ENCODE results near the gene PALM2AKAP2.

DNA sequence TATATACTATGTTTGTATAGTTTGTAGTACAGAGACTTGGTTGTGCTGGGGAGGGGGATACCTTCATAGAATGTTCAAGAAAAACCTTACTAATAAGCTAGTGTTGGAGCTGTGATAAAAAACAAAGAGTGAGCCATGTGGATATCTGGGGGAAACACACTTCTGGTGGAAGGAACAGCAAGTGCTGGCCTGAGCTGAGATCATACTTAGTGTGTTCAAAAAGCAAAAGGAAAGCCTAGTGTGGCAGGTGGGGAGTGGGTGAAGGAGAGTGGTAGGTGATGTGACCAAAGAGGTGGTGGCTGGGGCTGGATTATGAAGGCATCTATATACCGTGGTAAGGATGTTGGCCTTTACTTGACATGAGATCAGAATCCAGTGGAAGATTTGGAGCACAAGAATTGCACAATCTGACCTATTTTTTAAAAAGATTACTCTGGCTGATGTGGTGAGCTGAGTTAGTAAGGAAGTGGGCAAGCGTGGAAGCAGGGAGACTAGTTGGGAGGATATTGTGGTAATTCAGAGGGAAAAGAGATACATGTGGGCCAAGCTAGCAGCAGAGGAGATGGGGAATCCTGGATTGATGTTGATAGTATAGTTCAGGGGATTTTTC, 26.6 kb downstream of the PALM2AKAP2 start:
- TF ChIP-seq SPI1 (IDR thresholded peaks at IDR 0.05; ENCODE audit: borderline replicate concordance, low read depth) (no peak), POLR2AphosphoS5 (IDR thresholded peaks at IDR 0.05; ENCODE audit: low read depth) (no peak)
- TF ChIP-seq, protein P1, sequence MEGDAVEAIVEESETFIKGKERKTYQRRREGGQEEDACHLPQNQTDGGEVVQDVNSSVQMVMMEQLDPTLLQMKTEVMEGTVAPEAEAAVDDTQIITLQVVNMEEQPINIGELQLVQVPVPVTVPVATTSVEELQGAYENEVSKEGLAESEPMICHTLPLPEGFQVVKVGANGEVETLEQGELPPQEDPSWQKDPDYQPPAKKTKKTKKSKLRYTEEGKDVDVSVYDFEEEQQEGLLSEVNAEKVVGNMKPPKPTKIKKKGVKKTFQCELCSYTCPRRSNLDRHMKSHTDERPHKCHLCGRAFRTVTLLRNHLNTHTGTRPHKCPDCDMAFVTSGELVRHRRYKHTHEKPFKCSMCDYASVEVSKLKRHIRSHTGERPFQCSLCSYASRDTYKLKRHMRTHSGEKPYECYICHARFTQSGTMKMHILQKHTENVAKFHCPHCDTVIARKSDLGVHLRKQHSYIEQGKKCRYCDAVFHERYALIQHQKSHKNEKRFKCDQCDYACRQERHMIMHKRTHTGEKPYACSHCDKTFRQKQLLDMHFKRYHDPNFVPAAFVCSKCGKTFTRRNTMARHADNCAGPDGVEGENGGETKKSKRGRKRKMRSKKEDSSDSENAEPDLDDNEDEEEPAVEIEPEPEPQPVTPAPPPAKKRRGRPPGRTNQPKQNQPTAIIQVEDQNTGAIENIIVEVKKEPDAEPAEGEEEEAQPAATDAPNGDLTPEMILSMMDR (IDR thresholded peaks at IDR 0.05; ENCODE audit: insufficient read depth, low read length) = no peak
- TF ChIP-seq, protein P2, sequence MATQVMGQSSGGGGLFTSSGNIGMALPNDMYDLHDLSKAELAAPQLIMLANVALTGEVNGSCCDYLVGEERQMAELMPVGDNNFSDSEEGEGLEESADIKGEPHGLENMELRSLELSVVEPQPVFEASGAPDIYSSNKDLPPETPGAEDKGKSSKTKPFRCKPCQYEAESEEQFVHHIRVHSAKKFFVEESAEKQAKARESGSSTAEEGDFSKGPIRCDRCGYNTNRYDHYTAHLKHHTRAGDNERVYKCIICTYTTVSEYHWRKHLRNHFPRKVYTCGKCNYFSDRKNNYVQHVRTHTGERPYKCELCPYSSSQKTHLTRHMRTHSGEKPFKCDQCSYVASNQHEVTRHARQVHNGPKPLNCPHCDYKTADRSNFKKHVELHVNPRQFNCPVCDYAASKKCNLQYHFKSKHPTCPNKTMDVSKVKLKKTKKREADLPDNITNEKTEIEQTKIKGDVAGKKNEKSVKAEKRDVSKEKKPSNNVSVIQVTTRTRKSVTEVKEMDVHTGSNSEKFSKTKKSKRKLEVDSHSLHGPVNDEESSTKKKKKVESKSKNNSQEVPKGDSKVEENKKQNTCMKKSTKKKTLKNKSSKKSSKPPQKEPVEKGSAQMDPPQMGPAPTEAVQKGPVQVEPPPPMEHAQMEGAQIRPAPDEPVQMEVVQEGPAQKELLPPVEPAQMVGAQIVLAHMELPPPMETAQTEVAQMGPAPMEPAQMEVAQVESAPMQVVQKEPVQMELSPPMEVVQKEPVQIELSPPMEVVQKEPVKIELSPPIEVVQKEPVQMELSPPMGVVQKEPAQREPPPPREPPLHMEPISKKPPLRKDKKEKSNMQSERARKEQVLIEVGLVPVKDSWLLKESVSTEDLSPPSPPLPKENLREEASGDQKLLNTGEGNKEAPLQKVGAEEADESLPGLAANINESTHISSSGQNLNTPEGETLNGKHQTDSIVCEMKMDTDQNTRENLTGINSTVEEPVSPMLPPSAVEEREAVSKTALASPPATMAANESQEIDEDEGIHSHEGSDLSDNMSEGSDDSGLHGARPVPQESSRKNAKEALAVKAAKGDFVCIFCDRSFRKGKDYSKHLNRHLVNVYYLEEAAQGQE (IDR thresholded peaks at IDR 0.05; ENCODE audit: insufficient replicate concordance, low read depth) = no peak
